NCI-H748 (cell line): Measurements from ENCODE around the gene GKN1.
"Not testable (repeated sequence)": the region's sequence is repeated elsewhere in the genome, so short reads cannot be mapped to it uniquely, and the experiment has no call there.

Experiments
- DNase-seq: peaks from one replicate; lab custom pipeline; 2025; ENCODE audit not compliant: unreplicated experiment; lab: John Stamatoyannopoulos, UW

Gene GKN1

GRCh38 chr2:68955432-68955831, 19.0 kb upstream of the GKN1 start:
- not testable (repeated sequence) for DNase-seq

- DNase-seq: no peak
Observed at GRCh38 chr2:68959001-68959400, 15.4 kb upstream of the GKN1 start.

GRCh38 chr2:68961380-68961779, 13.1 kb upstream of the GKN1 start:
- no peak for DNase-seq

- no peak for DNase-seq
Observed at GRCh38 chr2:68964282-68964681, 10.2 kb upstream of the GKN1 start.

GRCh38 chr2:68968221-68968620, 6.2 kb upstream of the GKN1 start:
- no peak for DNase-seq

- no peak for DNase-seq
Observed at GRCh38 chr2:68969736-68970490, 4.5 kb upstream of the GKN1 start.

GRCh38 chr2:68970566-68971265, 3.7 kb upstream of the GKN1 start:
- no peak for DNase-seq

- DNase-seq: no peak
Observed at GRCh38 chr2:68971591-68972231, 2.7 kb upstream of the GKN1 start.

- no peak for DNase-seq
Observed at GRCh38 chr2:68974946-68975665, 670 bp downstream of the GKN1 start.

- no peak for DNase-seq
Observed at GRCh38 chr2:68975844-68976243, 1.4 kb downstream of the GKN1 start.

GRCh38 chr2:68977453-68977852, 3.0 kb downstream of the GKN1 start:
- DNase-seq: no peak

GRCh38 chr2:68978098-68978497, 3.7 kb downstream of the GKN1 start:
- no peak for DNase-seq

- no peak for DNase-seq
Observed at GRCh38 chr2:68980956-68981355, 6.5 kb downstream of the GKN1 start.

- DNase-seq: no peak
Observed at GRCh38 chr2:68987021-68987503, 12.6 kb downstream of the GKN1 start.

- no peak for DNase-seq
Observed at GRCh38 chr2:68989035-68989434, 14.6 kb downstream of the GKN1 start.

- DNase-seq: no peak
Observed at GRCh38 chr2:68992341-68992740, 17.9 kb downstream of the GKN1 start.

GRCh38 chr2:68992933-68993332, 18.5 kb downstream of the GKN1 start:
- DNase-seq: no peak

GRCh38 chr2:68993660-68994059, 19.2 kb downstream of the GKN1 start:
- peak; percentile 57 for DNase-seq

- DNase-seq: no peak
Observed at GRCh38 chr2:68994864-68995263, 20.4 kb downstream of the GKN1 start.

- no peak for DNase-seq
Observed at GRCh38 chr2:68995916-68996315, 21.5 kb downstream of the GKN1 start.

- DNase-seq: no peak
Observed at GRCh38 chr2:68997401-68997800, 23.0 kb downstream of the GKN1 start.
